Right cardiac atrium (tissue), 5 donors: ENCODE measurements around the gene CNIH3. TPM values are rescaled to one million over a fixed set of nuclear protein-coding genes. Genes with fewer than 3 reads are reported as not detected.
"Not testable (repeated sequence)": the region's sequence is repeated elsewhere in the genome, so short reads cannot be mapped to it uniquely, and the experiment has no call there.

ENCODE experiments used
- ATAC-seq, 2 donors: fragments of 200-7000 bp; cut with Tn5 transposase; one replicate each; pipeline versions ENCODE4 v1.8.0 to v1.9.1; 2020; ENCODE audit warnings: moderate library complexity in 2 of 2, mild to moderate bottlenecking in 1 of 2
- DNase-seq, 3 donors: peaks; one replicate each; pipeline ENCODE4 v3.0.0-alpha.2; 2020
- H3K27ac ChIP-seq: one replicate; pipeline ENCODE4 v1.5.1; 2013; ENCODE audit warnings: mild to moderate bottlenecking, low read length, control low read depth, moderate library complexity
- H3K27me3 ChIP-seq: one replicate; pipeline ENCODE4 v1.6.1; 2013; ENCODE audit not compliant: control insufficient read depth, insufficient read depth
- H3K4me1 ChIP-seq: one replicate; pipeline ENCODE4 v1.6.1; 2013; ENCODE audit warnings: low read length; ENCODE audit not compliant: control insufficient read depth, insufficient read depth
- H3K4me3 ChIP-seq: one replicate; pipeline ENCODE4 v1.5.1; 2013; ENCODE audit warnings: low read length, control low read depth
- H3K9me3 ChIP-seq: one replicate; pipeline ENCODE4 v1.6.1; 2013; ENCODE audit warnings: low read length; ENCODE audit not compliant: control insufficient read depth
- WGBS: extraction: QIAGEN DNeasy Blood & Tissue Kit; methylation state at CpG from one replicate; pipeline ENCODE4 v1.1.7; 2013; 5-methylcytosine and 5-hydroxymethylcytosine counted together
- intact Hi-C, 4 donors: fragments of 100-400 bp; cut with DNase I; formaldehyde crosslinking; loops; one replicate each; pipeline versions ENCODE4 v1.11.0 to v1.14.0; 2022 to 2023
- long read RNA-seq, 4 donors: library from polyadenylated mRNA; unstranded; transcript quantifications; one replicate each; pipeline ENCODE4 v2.0.0, GENCODE V29; 2020 to 2021
- polyA plus RNA-seq: library from polyadenylated mRNA; stranded (reverse); fragments of 200-250 nt; gene quantifications from one replicate; pipeline ENCODE4 v1.2.3, GENCODE V29; 2013
- total RNA-seq, 4 donors: library from RNA; stranded (reverse); fragmentation: NEBNext Ultra II Directional; extraction: Animal tissue kit (Norgen Biotek cat#: 25700); gene quantifications; one replicate each; pipeline ENCODE4 v1.2.1, GENCODE V29; 2021
- donor health status: healthy with polysubstance abuse.
- donor health status: DM: no; HTN: yes; CAD: no.
- donor health status: DM: no; HTN: no; CAD: no.
- donor health status: DM: no; HTN: yes; CAD: no; lungs with severe emphysema.
- donor health status: DM: yes; HTN: yes; CAD: no.

CNIH3 gene
- total RNA-seq (1 to 10 TPM; 1.2 to 2.3 (median 1.7) TPM), polyA plus RNA-seq (0.66 TPM)
- long read RNA-seq, donor 1, partial matches to known transcripts: 0 of 3 reads
- long read RNA-seq, donor 1, other reads (novel, unspliced or antisense): 2 of 3 reads
- long read RNA-seq, donor 2, partial matches to known transcripts: 0 of 4 reads
- long read RNA-seq, donor 2, other reads (novel, unspliced or antisense): 4 of 4 reads
- long read RNA-seq, donor 3: 0 reads
- long read RNA-seq, donor 4, partial matches to known transcripts: 0 of 1 reads
- long read RNA-seq, donor 4, other reads (novel, unspliced or antisense): 1 of 1 reads

- DNase-seq (peak in 2 of 3 donors; percentile 53 to 58), ATAC-seq (peak; percentile 29 to 36)
- Histone ChIP-seq H3K27me3 (no peaks in the 10 kb centered on the region), H3K4me3 (peak within 1 kb of the TSS; percentile 10), H3K9me3 (no peaks in the 10 kb centered on the region), H3K27ac (no peak within 1 kb of the TSS), H3K4me1 (no peaks in the 10 kb centered on the region)
- WGBS: under 1% methylated on average over 91 of the region's 91 CpGs
- intact Hi-C loops: no loop called here
Measured at GRCh38 chr1:224615861-224616755, at the start of gene CNIH3. Gene CNIH3 (plus strand): TSS chr1:224616317. CDS start chr1:224617175, 858 bp downstream.

GRCh38 chr1:224566492-224566891, 49.6 kb upstream of the CNIH3 start:
- 82% methylated on average over 1 of the region's 1 CpG for WGBS
- ATAC-seq, H3K4me3 ChIP-seq, DNase-seq, H3K9me3 ChIP-seq, intact Hi-C loops, H3K27me3 ChIP-seq, H3K4me1 ChIP-seq, H3K27ac ChIP-seq: not testable (repeated sequence)

- DNase-seq: no peak
- H3K9me3 ChIP-seq: no peaks in the 10 kb centered on the region
- WGBS: 89% methylated on average over 6 of the region's 6 CpGs
- no peak overlapping the region for H3K27ac ChIP-seq
- intact Hi-C loops: no loop called here
- no peak for ATAC-seq
- no peaks in the 10 kb centered on the region for H3K27me3 ChIP-seq
- H3K4me1 ChIP-seq: no peaks in the 10 kb centered on the region
- no peak overlapping the region for H3K4me3 ChIP-seq
Measured at GRCh38 chr1:224569276-224569675, 46.8 kb upstream of the CNIH3 start.

GRCh38 chr1:224571975-224572374, 44.1 kb upstream of the CNIH3 start:
- ATAC-seq, DNase-seq, H3K4me3 ChIP-seq, H3K27me3 ChIP-seq, H3K27ac ChIP-seq, H3K4me1 ChIP-seq, intact Hi-C loops, H3K9me3 ChIP-seq: not testable (repeated sequence)
- WGBS: 73% methylated on average over 3 of the region's 3 CpGs

- Histone ChIP-seq H3K4me1 (no peaks in the 10 kb centered on the region), H3K9me3 (no peaks in the 10 kb centered on the region), H3K27me3 (no peaks in the 10 kb centered on the region), H3K27ac (no peak overlapping the region), H3K4me3 (no peak overlapping the region)
- WGBS: 39% methylated on average over 1 of the region's 1 CpG
- ATAC-seq: no peak
- DNase-seq: no peak
- intact Hi-C loops: no loop called here
Measured at GRCh38 chr1:224579526-224579925, 36.6 kb upstream of the CNIH3 start.

- WGBS: 85% methylated on average over 3 of the region's 3 CpGs
- Histone ChIP-seq H3K4me3 (no peak overlapping the region), H3K27ac (no peak overlapping the region), H3K27me3 (no peaks in the 10 kb centered on the region), H3K9me3 (no peaks in the 10 kb centered on the region), H3K4me1 (no peaks in the 10 kb centered on the region)
- ATAC-seq: no peak
- no peak for DNase-seq
- intact Hi-C loops: no loop called here
Measured at GRCh38 chr1:224580006-224580405, 36.1 kb upstream of the CNIH3 start.

GRCh38 chr1:224582041-224582440, 34.1 kb upstream of the CNIH3 start:
- Histone ChIP-seq H3K9me3 (no peaks in the 10 kb centered on the region), H3K4me1 (no peaks in the 10 kb centered on the region), H3K27me3 (no peaks in the 10 kb centered on the region), H3K4me3 (no peak overlapping the region), H3K27ac (no peak overlapping the region)
- ATAC-seq (no peak), DNase-seq (no peak)
- 55% methylated on average over 1 of the region's 1 CpG for WGBS
- intact Hi-C loops: no loop called here

GRCh38 chr1:224583774-224584173, 32.3 kb upstream of the CNIH3 start:
- no peak for DNase-seq
- WGBS: 94% methylated on average over 3 of the region's 3 CpGs
- ATAC-seq: no peak
- Histone ChIP-seq H3K27me3 (no peaks in the 10 kb centered on the region), H3K9me3 (no peaks in the 10 kb centered on the region), H3K27ac (no peak overlapping the region), H3K4me3 (no peak overlapping the region), H3K4me1 (no peaks in the 10 kb centered on the region)
- intact Hi-C loops: no loop called here

- 95% methylated on average over 10 of the region's 10 CpGs for WGBS
- no peaks in the 10 kb centered on the region for H3K27me3 ChIP-seq
- H3K4me3 ChIP-seq: no peak overlapping the region
- H3K9me3 ChIP-seq: no peaks in the 10 kb centered on the region
- DNase-seq: no peak
- no peak for ATAC-seq
- intact Hi-C loops: no loop called here
- no peaks in the 10 kb centered on the region for H3K4me1 ChIP-seq
- H3K27ac ChIP-seq: no peak overlapping the region
Measured at GRCh38 chr1:224585051-224585450, 31.1 kb upstream of the CNIH3 start.

GRCh38 chr1:224587051-224587450, 29.1 kb upstream of the CNIH3 start:
- intact Hi-C loops: no loop called here
- WGBS: 81% methylated on average over 3 of the region's 3 CpGs
- DNase-seq (no peak), ATAC-seq (no peak)
- Histone ChIP-seq H3K4me1 (no peaks in the 10 kb centered on the region), H3K9me3 (no peaks in the 10 kb centered on the region), H3K4me3 (no peak overlapping the region), H3K27me3 (no peaks in the 10 kb centered on the region), H3K27ac (no peak overlapping the region)

GRCh38 chr1:224588515-224588914, 27.6 kb upstream of the CNIH3 start:
- no peak overlapping the region for H3K4me3 ChIP-seq
- 80% methylated on average over 1 of the region's 1 CpG for WGBS
- intact Hi-C loops: no loop called here
- no peaks in the 10 kb centered on the region for H3K27me3 ChIP-seq
- H3K27ac ChIP-seq: no peak overlapping the region
- DNase-seq (no peak), ATAC-seq (no peak)
- no peaks in the 10 kb centered on the region for H3K4me1 ChIP-seq
- H3K9me3 ChIP-seq: no peaks in the 10 kb centered on the region
